Stimulated activated CD8-positive, alpha-beta memory T cell treated with anti-CD3 and anti-CD28 coated beads, Interleukin-4, amount 100 ng/mL, for 4 hours (primary cell): Measurements from ENCODE around the gene ZNF747.
"Not testable (repeated sequence)": the region's sequence is repeated elsewhere in the genome, so short reads cannot be mapped to it uniquely, and the experiment has no call there.

Experiments used
- DNase-seq, 2 donors: peaks; one replicate each; pipeline ENCODE4 v3.0.0-alpha.2; 2020; ENCODE audit warnings: low read depth in 2 of 2, low spot score in 1 of 2

The ZNF747 gene

DNA sequence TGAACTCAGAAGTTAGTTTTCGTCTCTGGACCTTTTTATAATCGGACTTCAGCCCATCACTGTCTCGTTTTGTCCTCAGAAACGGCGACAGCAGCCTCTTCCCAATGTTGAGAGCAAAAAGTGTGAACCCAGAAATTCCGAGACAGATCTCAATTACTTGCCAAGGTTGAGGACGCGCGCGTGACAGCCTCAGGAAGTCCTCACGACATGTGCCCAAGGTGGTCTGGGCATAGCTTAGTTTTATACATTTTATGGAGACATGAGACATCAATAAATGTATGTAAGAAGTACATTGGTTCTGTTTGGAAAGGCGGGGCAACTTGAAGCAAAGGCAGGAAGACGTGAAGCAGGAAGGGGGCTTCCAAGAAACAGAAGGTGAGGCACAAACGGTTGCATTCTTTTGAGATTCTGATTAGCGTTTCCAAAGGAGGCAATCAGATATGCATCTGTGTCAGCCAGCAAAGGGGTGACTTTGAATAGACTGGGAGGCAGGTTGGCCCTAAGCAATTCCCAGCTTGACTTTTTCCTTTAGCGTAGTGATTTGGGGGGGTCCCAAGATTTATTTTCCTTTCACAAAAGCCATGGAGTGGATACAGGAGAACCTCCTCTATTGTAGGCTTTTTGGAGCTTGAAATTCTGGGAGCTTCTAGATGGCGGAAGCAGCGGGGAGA, 583 bp upstream of the ZNF747 start:
- no peak for DNase-seq

DNA sequence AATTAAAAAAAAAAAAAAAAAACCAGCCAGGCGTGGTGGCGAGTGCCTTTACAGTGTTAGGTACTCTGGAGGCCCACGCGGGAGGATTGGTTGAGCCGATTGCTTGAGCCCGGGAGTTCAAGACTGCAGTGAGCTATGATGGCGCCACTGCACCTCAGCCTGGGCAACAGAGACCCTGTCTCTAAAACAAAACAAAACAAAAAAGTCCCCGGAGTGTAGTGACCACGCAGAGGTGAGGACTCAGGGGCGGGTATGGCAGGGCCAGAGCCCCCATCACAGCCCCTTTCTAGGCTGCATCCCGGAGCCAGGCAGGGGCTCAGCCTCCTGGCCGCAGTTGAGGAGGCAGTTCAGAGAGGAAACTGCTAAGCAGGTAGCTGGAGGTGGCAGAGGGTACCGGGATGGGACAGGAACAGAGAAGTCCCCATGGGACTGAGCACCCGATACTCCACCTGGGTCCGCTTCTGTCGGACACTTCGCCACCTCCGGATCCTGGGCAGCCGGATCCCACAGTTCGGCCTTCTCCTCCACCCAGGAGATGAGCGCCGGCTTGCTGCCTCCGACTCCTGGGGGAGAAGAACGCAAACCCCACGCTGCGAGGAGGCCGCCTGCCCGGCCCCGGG, 800 bp downstream of the ZNF747 start:
- DNase-seq = no peak

DNA sequence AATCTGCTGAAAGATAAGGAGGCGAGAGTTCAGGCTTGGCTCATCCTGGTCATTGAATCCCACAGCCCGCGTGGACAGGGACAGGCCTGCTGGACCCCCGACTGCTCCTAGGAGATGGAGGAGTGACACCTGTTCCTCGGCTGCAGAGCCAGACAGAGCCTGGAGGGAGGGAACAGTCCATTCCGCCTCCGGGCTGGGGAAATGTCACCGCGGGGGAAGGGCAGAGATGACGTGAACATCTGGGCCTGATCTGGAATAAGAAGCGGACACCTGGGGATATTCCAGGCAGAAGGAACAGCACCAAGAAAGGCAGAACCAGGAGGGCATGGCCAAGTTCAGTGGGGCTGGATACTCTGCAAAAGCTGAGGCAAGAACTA, 1.5 kb downstream of the ZNF747 start:
- DNase-seq = no peak

DNA sequence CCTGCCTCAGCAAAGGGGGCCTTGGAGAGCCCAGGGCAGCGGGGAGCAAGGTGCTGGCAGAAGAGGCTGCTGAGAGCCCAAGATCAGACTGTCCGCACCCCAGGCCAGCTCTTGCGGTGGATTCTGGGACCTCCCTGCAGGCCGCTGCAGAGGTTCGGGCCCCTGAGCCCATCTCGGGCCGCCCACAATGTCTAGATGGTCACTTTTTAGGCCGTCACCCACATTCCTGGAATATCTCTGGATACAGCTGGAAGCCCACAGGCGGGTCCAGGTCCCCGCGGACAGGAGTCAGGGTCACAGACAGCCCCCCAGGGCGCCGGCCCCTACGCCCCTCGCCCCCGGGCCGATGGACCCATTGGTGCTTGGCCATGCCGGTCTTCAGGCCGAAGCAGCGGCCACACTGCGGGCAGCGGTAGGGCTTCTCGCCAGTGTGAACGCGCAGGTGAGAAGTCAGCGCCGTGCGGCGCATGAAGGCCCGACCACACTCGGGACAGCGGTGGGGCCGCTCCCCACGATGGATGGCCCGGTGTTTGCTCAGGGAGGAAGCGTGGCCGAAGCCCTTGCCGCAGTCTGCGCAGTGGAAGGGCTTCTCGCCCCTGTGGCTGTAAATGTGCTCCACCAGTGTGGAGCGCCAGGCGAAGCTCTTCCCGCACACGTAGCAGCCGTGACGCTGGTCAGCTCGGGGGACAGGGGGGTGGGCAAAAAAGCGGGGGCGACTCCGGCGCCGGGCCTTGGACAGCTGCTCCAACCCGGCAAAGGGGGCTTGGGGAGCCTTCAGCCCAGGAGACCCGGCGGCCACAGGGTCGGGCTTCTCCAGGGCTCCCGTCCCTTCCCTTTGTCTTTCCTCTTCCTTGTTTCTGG, 2.1 kb downstream of the ZNF747 start:
- no peak for DNase-seq

DNA sequence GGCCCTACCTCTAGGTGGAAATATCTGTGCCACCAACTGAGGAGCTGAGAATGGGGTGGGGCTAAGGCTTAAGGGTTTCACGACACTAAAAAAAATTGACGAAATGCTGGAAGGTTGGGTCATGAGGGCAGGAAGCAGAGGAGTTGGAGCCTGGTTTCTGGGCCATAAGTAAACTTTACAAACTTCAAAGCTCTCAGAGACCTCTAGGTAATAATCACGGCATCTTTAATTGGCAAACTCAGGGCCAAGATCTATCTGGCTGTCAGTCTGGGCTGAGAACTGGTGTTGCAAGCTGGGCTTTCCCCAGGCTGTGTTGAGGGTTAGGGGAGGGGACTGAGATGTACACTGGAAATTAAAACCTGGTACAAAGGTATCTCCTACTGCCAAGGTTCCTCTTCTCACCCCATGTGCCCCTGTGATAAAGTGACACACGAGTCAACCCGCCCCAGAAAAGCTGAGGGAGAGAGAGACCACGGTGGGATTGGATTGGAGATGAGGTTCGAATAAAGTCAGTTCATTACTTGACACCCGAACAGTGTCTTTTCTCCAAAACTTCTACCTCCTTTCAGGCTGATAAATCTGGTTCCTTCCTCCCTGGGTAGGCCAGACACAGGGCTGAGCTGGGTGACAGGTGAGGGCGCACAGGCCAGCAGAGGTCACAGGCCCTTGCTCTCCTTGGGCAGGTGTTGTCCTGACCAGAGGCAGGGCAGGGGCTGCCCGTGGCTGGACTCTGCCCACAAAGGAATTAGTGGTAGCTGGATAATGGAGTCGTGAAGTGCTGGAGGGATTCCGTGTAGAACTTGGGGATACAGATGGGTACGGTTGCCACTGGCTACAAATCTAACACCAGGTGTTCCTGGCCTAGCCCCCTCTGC, 4.3 kb downstream of the ZNF747 start:
- no peak for DNase-seq

DNA sequence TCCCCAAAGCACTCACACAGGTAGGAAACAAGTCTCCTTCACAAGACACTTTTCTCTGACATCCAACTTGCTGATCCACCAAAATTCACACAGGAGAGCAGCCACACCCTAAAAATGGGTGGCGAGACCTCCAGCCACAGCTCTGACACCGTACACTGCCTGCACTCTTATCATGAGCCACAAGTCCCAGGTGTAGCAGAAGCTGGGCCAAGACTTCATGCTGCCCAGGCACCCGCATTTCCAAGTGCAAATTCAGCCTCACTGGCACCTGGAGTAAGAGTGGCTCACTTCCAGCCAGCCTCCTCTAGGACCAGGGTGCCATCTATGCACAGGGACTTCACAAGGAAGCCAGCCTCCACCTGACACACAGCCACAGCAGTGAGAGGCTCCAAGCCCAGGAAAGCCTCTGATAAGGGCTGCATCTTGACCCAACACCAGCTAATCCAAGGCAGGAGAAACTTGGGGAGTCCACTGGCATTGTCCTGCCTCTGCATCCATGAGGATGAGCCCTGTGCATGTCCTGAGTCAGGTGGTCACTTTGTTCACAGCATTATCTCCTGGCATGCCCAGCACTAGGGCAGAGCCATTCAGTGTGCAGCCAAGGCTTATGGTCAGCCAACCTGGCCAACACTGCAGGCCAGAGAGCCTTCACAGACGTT, 5.7 kb downstream of the ZNF747 start:
- DNase-seq = no peak

DNA sequence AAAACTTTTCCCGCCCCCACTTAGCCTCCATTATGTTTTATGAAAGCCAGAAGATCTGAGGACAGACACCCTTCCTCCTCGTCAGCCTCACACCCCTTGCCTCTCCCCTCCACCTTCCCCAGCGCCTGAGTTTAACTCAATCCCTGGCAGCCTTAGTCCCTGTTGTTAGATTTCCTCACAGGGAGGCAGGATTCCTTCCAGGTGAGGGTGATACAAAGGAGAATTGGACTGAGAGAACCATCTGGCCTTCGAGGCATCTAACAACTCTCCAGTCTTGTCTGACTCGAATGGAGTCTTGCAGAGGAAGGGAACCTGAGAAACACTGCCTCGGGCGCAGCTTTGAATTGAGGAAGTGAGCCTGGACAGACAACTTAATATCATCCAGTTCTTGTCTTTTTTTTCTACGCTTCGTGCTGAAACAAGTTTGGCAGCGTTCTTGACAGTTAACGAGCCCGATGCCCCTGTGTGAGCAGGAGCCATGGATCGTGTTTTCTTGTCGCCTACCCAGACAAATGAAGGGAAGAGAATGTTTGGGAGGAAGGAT, 7.0 kb downstream of the ZNF747 start:
- DNase-seq = no peak

DNA sequence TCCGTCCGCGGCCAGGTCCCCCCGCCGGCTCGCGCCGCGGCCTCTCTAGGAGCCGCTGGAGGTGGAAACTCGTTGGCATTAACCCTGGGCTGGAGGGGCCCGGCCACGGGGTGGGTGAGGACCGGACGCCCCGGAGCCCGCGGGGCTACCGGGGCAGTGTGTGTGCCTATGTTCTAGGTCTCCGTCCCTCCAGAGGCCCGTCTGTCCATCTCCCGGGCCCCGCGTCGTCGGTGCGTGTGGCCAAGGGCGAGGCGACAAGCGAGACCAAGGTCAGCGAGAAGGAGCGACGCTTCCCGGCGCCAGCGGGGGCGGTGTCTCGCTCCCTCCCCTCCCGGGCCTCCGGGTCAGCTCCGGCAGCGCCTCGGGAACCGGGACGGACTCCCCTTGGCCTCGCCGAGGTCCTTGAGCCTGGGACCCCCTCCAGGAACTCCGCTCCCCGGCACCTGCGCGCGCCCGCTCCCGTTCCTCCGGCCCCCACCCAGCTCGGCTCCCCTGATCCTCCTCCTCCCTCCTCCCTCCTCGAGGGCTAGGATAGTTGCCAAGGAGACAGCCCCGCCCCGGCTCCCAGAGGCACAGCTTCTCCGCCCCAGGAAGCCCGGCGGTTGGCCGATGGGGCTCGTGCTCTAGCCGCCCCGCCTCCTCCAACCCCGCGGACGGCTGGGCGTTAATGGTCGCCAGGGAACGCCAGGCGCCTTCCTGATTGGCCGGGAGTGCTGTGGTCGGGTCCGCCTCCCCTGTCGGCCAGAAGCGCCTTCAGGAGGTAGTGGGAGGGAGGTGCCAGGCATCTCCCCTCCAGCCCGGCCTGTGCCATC, 7.6 kb downstream of the ZNF747 start:
- peak; percentile 64 to 85 for DNase-seq

DNA sequence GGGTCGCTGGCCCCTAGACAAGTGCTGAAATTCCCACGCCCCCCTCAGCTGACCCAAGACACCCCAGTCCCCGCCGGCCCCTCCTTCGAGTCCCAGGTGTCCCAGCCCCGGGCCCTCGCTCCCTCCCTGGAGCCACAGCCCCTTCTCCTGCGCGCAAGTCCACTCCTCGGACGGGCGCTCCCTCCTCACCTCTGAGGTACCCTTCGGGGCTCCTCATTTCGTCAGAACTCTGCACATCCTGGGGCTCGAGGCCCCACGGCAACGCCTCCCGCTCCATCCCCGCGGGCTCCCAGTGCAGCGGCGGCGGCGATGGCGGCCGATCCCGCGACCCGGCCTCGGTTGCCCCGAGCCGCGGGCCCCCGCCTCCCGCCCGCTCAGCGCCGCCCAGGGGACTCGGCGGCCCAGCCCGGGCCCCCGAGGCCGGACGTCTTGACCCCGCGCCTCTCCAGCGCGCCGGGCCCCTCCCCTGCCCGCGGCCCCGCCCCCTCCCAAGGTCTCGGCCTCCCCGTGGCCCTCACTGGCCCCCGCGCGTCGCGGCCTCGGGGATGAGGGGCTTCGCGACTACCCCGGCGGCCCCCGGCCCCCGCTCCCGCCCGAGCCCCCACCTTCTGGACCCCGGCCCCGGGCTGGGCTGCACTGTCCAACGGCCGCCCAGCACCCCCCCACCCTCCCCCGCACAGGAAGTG, 8.4 kb downstream of the ZNF747 start, which contains the start of gene ZNF768:
ZNF768 (minus strand) TSS at position 430 of the 686 bp plus-strand sequence; CDS start at position 277, 153 bp downstream.
- no peak for DNase-seq

DNA sequence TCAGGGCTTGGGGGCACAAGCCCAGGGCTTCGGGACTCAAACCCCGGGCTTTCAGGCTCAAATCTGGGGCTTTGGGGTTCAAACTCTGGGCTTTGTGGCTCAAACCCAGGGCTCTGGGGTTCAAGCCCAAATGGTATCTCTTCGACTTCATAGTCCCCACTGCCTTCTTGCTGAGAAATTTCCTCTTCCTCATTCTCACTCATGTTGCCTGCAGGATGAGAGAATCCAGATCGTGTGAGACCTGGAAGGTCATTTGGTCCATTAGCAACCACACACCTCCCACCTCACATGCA, 8.9 kb downstream of the ZNF747 start:
- DNase-seq = no peak

DNA sequence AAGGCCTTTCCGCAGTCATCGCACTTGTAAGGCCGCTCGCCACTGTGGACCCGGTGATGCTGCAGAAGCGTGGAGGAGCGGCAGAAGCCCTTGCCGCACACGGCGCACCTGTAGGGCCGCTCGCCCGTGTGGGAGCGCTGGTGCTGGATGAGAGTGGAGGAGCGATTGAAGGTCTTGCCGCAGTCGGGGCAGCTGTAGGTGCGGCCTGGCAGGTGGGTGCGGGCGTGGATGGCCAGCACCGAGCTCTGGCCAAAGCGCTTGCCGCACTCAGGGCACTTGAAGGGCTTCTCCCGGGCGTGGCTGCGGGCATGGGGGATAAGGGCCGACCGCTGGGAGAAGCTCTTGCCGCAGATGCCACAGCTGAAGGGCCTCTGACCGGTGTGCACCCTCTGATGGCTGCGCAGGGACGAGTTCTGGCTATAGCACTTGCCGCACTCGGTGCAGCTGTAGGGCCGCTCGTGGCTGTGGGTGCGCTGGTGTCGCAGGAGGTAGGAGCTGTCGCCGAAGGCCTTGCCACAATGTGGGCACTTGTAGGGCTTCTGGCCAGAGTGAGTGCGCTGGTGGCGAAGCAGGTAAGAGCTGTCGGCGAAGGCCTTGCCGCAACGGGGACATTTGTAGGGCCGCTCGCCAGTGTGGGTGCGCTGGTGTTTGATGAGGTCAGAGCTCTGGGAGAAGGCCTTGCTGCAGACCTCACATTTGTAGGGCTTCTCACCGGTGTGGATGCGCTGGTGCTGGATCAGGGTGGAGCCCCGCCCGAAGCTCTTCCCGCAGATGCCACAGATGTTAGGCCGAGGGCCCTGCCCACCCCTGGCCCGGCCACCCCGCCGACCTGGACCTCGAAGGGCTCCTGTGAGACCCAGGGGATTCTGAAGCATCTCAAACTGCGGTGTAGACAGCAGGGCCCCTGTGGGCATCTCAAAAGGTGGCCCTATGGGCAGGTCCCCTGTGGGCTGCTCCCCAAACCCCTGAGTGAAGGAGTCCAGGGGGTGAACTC, 9.8 kb downstream of the ZNF747 start:
- DNase-seq = no peak

DNA sequence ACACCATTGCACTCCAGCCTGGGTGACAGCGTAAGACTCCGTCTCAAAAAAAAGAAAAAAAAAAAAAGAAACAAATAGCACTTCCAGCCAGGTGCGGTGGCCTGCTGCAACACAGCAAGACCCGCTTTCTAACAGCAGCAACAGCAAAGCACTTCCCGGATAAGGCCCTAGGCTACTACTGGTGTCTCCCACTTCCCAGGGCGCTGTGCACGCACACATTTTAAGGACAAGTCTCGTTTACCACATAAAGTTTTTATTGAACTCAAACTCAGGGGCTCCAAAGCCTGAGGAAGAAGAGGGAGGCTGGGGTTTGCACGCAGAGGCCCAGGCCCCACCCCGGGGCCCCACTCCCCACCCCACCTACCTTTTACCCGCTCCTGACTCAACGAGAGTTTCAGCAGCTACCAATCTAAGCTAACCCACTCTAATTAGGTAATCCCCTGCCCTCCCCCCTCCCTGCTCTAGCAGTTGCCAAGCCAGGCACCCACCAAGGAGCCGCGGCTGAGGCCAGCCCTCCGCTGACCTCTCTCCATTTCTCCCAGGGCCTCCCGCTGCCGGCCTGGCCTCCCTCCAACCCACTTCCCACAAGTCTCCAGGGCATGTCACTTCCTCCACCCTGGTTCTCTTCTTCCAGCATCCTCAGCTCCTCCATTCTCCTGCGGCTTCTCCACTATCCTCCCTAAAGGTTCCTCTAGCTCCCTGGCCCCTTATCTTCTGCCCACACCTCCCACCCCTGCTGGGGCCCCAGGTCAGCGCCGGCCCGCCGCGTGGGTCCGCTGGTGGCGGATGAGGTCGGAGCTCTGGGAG, 10.7 kb downstream of the ZNF747 start:
- DNase-seq = no peak

DNA sequence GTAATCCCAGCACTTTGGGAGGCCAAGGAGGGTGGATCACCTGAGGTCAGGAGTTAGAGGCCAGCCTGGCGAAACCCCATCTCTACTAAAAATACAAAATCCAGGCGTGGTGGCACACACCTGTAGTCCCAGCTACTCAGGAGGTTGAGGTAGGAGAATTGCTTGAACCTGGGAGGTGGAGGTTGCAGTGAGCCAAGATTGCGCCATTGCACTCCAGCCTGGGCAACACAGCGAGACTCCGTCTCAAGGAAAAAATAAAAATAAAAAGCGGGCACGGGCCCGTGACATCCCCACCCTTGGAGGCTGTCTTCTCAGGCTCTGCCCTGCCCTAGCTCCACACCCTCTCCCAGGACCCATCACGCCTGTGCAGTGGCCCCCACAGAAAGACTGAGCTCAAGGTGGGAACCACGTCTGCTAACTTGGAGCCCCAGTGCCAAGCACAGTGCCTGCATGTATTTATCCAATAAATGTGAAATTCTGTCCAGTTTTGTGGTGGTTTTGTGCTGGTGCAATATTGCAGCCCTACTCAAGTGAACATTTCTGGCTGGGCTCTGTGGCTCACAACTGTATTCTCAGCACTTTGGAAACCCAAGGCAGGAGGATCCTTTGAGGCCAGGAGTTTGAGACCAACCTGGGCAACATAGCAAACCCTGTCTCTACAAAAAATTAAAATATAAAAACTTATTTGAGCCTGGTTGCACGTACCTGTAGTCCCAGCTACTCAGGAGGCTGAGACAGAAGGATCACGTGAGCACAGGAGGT, 11.8 kb downstream of the ZNF747 start:
- DNase-seq = not testable (repeated sequence)

DNA sequence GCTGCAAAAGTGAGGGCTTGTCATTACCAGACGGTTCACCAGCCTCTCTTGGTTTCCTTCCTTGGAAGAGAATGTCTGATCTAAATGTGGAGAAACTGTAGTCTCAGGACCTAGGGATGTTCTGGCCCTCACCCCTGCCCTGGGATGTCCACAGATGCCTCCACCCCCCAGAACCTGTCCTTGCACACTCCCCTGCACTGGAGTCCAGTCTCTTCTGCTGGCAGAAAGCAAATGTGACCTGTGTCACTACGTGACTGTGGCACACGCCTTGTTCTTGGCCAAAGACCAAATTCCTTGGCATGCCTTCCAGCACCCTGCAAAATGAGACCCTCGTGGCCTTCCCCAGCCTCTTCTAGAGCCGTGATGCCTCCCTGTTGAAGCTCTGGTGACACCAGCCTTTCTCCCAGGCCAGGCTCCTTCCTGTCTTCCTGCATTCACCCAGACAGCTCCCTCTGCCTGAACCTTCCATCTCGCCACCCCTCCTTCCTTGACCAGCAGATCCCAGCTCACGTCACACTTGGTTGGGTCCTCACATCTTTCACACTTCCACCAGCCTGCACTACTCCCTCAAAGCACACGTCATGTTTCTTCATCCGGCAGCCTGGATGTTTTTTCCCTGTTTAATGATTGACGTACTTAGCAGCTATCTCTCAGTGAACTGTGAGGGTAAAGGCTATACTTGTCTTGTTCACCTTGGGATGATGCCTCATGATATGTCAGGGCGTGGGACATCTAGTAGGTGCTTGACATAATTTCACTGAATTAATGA, 12.6 kb downstream of the ZNF747 start:
- no peak for DNase-seq

DNA sequence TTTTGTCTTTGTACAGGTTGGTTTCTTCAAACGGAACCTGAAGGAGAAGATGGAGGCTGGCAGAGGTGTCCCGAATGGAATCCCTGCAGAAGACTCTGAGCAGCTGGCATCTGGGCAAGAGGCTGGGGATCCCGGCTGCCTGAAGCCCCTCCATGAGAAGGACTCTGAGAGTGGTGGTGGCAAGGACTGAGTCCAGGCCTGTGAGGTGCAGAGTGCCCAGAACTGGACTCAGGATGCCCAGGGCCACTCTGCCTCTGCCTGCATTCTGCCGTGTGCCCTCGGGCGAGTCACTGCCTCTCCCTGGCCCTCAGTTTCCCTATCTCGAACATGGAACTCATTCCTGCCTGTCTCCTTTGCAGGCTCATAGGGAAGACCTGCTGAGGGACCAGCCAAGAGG, 13.2 kb downstream of the ZNF747 start:
- no peak for DNase-seq
